HG03159 (cell line): ENCODE measurements around the gene CASP9.
A peak's percentile ranks its signal among the peaks of the same experiment; 100 is the strongest.
"Not testable (repeated sequence)": the region's sequence is repeated elsewhere in the genome, so short reads cannot be mapped to it uniquely, and the experiment has no call there.

Experiments used
- ATAC-seq: cut with Tn5 transposase; IDR thresholded peaks from one replicate; pipeline ENCODE4 v1.9.1; 2021; ENCODE audit warnings: mild to moderate bottlenecking, moderate library complexity; ENCODE audit not compliant: unreplicated experiment

CASP9 gene

GRCh38 chr1:15526021-15526489, 2.0 kb upstream of the CASP9 start:
- no peak for ATAC-seq

GRCh38 chr1:15525050-15526020, 1.3 kb upstream of the CASP9 start:
- no peak for ATAC-seq

GRCh38 chr1:15524283-15525049, 451 bp upstream of the CASP9 start:
- peak; percentile 41 for ATAC-seq

- no peak for ATAC-seq
Observed at GRCh38 chr1:15523104-15524020, 653 bp downstream of the CASP9 start.

GRCh38 chr1:15522551-15522950, 1.5 kb downstream of the CASP9 start:
- ATAC-seq, result no peak

GRCh38 chr1:15521206-15521906, 2.7 kb downstream of the CASP9 start:
- ATAC-seq, result not testable (repeated sequence)

- no peak for ATAC-seq
Observed at GRCh38 chr1:15519625-15520024, 4.4 kb downstream of the CASP9 start.

GRCh38 chr1:15515022-15515663, 8.9 kb downstream of the CASP9 start:
- ATAC-seq, result no peak

- ATAC-seq, result not testable (repeated sequence)
Observed at GRCh38 chr1:15514557-15514956, 9.5 kb downstream of the CASP9 start.

GRCh38 chr1:15513919-15514318, 10.1 kb downstream of the CASP9 start:
- no peak for ATAC-seq

- no peak for ATAC-seq
Observed at GRCh38 chr1:15513192-15513591, 10.8 kb downstream of the CASP9 start.

- ATAC-seq, result no peak
Observed at GRCh38 chr1:15510611-15511405, 13.2 kb downstream of the CASP9 start.

- no peak for ATAC-seq
Observed at GRCh38 chr1:15509586-15509985, 14.4 kb downstream of the CASP9 start.

- ATAC-seq, result no peak
Observed at GRCh38 chr1:15508700-15509487, 15.1 kb downstream of the CASP9 start.

- no peak for ATAC-seq
Observed at GRCh38 chr1:15507278-15507677, 16.7 kb downstream of the CASP9 start.

GRCh38 chr1:15506831-15507230, 17.2 kb downstream of the CASP9 start:
- no peak for ATAC-seq

GRCh38 chr1:15504436-15504835, 19.6 kb downstream of the CASP9 start:
- ATAC-seq, result no peak
